Adrenal gland (tissue), 5 donors: ENCODE data around the gene KRT73.

ENCODE experiments used
- POLR2A ChIP-seq, 2 donors: fragments of 450-650 bp; IDR thresholded peaks; one replicate each; pipeline ENCODE4 v1.6.1; 2017; ENCODE audit warnings: antibody characterized with exemption in 2 of 2, mild to moderate bottlenecking in 2 of 2, moderate library complexity in 1 of 2
- TF ChIP-seq, protein P1 (sequence below), 6 experiments: fragments of 450-650 bp in 4 of 6; fragments of 200-600 bp in 2 of 6; sonication (generic) in 1 of 6; IDR thresholded peaks; 1 replicate in 5 of 6; 2 replicates in 1 of 6; pipeline versions ENCODE4 v1.5.1 to v1.8.0; 2016 to 2021; ENCODE audit warnings: antibody characterized with exemption in 6 of 6, mild to moderate bottlenecking in 2 of 6, moderate library complexity in 1 of 6
- donor health status: DM: no; HTN: no; CAD: no.

DNA sequence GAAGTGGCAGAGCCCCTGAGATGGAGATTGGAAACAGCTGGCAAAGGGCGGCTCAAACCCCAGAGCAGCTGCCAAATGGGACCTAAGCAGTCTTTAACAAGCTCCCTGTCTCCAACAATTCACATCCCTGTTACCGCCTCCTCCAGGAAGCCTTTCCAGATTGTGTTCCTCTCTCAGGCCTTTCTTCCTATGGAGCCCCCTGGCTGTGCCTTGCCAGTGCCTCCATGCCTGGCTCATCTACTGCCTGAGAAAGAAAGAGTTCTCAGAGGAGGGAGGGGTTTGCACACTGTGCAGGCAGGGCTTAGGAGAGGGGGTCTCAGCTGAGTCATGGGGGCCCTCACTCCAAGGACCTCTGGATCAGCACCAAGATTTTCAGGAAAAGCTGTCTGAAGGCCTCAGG is 35.9 kb downstream of the KRT73 start:
- no peak for TF ChIP-seq POLR2A (IDR thresholded peaks at IDR 0.05)
- TF ChIP-seq, protein P1, sequence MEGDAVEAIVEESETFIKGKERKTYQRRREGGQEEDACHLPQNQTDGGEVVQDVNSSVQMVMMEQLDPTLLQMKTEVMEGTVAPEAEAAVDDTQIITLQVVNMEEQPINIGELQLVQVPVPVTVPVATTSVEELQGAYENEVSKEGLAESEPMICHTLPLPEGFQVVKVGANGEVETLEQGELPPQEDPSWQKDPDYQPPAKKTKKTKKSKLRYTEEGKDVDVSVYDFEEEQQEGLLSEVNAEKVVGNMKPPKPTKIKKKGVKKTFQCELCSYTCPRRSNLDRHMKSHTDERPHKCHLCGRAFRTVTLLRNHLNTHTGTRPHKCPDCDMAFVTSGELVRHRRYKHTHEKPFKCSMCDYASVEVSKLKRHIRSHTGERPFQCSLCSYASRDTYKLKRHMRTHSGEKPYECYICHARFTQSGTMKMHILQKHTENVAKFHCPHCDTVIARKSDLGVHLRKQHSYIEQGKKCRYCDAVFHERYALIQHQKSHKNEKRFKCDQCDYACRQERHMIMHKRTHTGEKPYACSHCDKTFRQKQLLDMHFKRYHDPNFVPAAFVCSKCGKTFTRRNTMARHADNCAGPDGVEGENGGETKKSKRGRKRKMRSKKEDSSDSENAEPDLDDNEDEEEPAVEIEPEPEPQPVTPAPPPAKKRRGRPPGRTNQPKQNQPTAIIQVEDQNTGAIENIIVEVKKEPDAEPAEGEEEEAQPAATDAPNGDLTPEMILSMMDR (IDR thresholded peaks at IDR 0.05) = no peak
